Endodermal cell (in vitro differentiated cells): ENCODE data around the gene GRM7. TPM values are rescaled to one million over a fixed set of nuclear protein-coding genes. Genes with fewer than 3 reads are reported as not detected.
A peak's percentile ranks its signal among the peaks of the same experiment; 100 is the strongest.
"Not testable (repeated sequence)": the region's sequence is repeated elsewhere in the genome, so short reads cannot be mapped to it uniquely, and the experiment has no call there.

Experiments used
- DNase-seq: peaks from one replicate; pipeline ENCODE4 v3.0.0-alpha.2; 2017
- H3K27ac ChIP-seq: 2 replicates; pipeline ENCODE4 v1.5.1; 2013; ENCODE audit warnings: mild to moderate bottlenecking, low read depth, low read length, moderate library complexity
- H3K27me3 ChIP-seq: 2 replicates; pipeline ENCODE4 v1.6.1; 2013; ENCODE audit warnings: mild to moderate bottlenecking, low read length, moderate library complexity; ENCODE audit not compliant: insufficient read depth, control insufficient read depth, poor library complexity, severe bottlenecking
- H3K36me3 ChIP-seq: 2 replicates; pipeline ENCODE4 v1.7.0; 2013; ENCODE audit warnings: mild to moderate bottlenecking, low read length, moderate library complexity; ENCODE audit not compliant: control insufficient read depth, insufficient read depth
- H3K4me1 ChIP-seq: one replicate; pipeline ENCODE4 v1.7.0; 2013; ENCODE audit warnings: low read length; ENCODE audit not compliant: control insufficient read depth, insufficient read depth
- H3K4me3 ChIP-seq: 2 replicates; pipeline ENCODE4 v1.5.1; 2013; ENCODE audit warnings: mild to moderate bottlenecking, low read length, moderate library complexity
- H3K9ac ChIP-seq: 2 replicates; pipeline ENCODE4 v1.6.1; 2013; ENCODE audit warnings: mild to moderate bottlenecking, low read length, moderate library complexity; ENCODE audit not compliant: poor library complexity, severe bottlenecking; ENCODE audit errors: extremely low read depth
- H3K9me3 ChIP-seq: 2 replicates; pipeline ENCODE4 v1.6.1; 2013; ENCODE audit warnings: mild to moderate bottlenecking, low read length, moderate library complexity; ENCODE audit not compliant: control insufficient read depth
- H3K27ac Mint-ChIP-seq: 2 replicates; pipeline ENCODE4 v1.8.0; 2020; ENCODE audit warnings: mixed read lengths
- H3K27me3 Mint-ChIP-seq: 2 replicates; pipeline ENCODE4 v1.8.0; 2021; ENCODE audit warnings: mild to moderate bottlenecking, mixed read lengths; ENCODE audit not compliant: insufficient read depth
- H3K36me3 Mint-ChIP-seq: 2 replicates; pipeline ENCODE4 v1.8.0; 2020; ENCODE audit warnings: low read depth, mixed read lengths
- H3K4me1 Mint-ChIP-seq: 2 replicates; pipeline ENCODE4 v1.8.0; 2020; ENCODE audit warnings: mixed read lengths
- H3K4me3 Mint-ChIP-seq: 2 replicates; pipeline ENCODE4 v1.8.0; 2020; ENCODE audit warnings: mild to moderate bottlenecking, moderate library complexity, mixed read lengths
- H3K9me3 Mint-ChIP-seq: 2 replicates; pipeline ENCODE4 v1.8.0; 2020; ENCODE audit warnings: mild to moderate bottlenecking, mixed read lengths
- CTCF ChIP-seq: fragments of 200-600 bp; sonication (generic); conservative IDR thresholded peaks from 2 replicates; pipeline ENCODE4 v1.5.0; 2021; ENCODE audit warnings: antibody characterized with exemption, mild to moderate bottlenecking
- WGBS, 2 experiments: methylation state at CpG; one replicate each; pipeline versions ENCODE4 v1.1.5 to v1.1.7; 2013; ENCODE audit warnings: missing lambda C conversion rate in 2 of 2, mixed read lengths in 1 of 2; ENCODE audit not compliant: insufficient coverage in 1 of 2, insufficient read length in 1 of 2; 5-methylcytosine and 5-hydroxymethylcytosine counted together
- total RNA-seq, 2 donors: library from RNA; stranded (reverse); fragmentation: NEBNext Ultra II Directional in 1 of 2; extraction: Animal tissue kit (Norgen Biotek cat#: 25700) in 1 of 2; gene quantifications; 2 replicates in 1 of 2; 3 replicates in 1 of 2; pipeline ENCODE4 v1.2.1, GENCODE V29; 2021

The GRM7 gene
- total RNA-seq, 2 donors from 2014 or later = 0.11 to 0.73 TPM

GRCh38 chr3:6929918-6930317 is 69.0 kb downstream of the GRM7 start:
- H3K4me3 ChIP-seq = no peak overlapping the region
- no peak for TF ChIP-seq CTCF
- Mint-ChIP-seq H3K27me3 (no peaks in the 10 kb centered on the region), H3K4me1 (peaks cover 2% of the 10 kb centered on the region), H3K27ac (no peak overlapping the region), H3K9me3 (no peaks in the 10 kb centered on the region), H3K4me3 (no peak overlapping the region), H3K36me3 (no peaks in the 10 kb centered on the region)
- H3K4me1 ChIP-seq = no peaks in the 10 kb centered on the region
- peaks cover 5% of the 10 kb centered on the region for H3K27me3 ChIP-seq
- no peak overlapping the region for H3K27ac ChIP-seq
- no peaks in the 10 kb centered on the region for H3K9me3 ChIP-seq
- no peak overlapping the region for H3K9ac ChIP-seq
- H3K36me3 ChIP-seq = no peaks in the 10 kb centered on the region
- WGBS, 2 experiments = 79% methylated on average over 2 of the region's 2 CpGs; no CpG with 5 or more reads in 1 of the 2 experiments
- DNase-seq = no peak

- not testable (repeated sequence) for H3K36me3 Mint-ChIP-seq, DNase-seq, H3K9ac ChIP-seq, H3K4me1 Mint-ChIP-seq, H3K27ac Mint-ChIP-seq, H3K27me3 Mint-ChIP-seq, H3K27me3 ChIP-seq, H3K4me1 ChIP-seq, H3K4me3 ChIP-seq, H3K36me3 ChIP-seq, H3K9me3 ChIP-seq, H3K9me3 Mint-ChIP-seq, H3K27ac ChIP-seq, H3K4me3 Mint-ChIP-seq
- peak; percentile 59 for TF ChIP-seq CTCF
- WGBS, 2 experiments = 91% methylated on average over 2 of the region's 2 CpGs; no CpG with 5 or more reads in 1 of the 2 experiments
Measured at GRCh38 chr3:6935418-6935817, 74.5 kb downstream of the GRM7 start.

- Mint-ChIP-seq H3K4me1 (no peaks in the 10 kb centered on the region), H3K4me3 (no peak overlapping the region), H3K27me3 (no peaks in the 10 kb centered on the region), H3K9me3 (peaks cover 5% of the 10 kb centered on the region), H3K36me3 (no peaks in the 10 kb centered on the region), H3K27ac (no peak overlapping the region)
- H3K9ac ChIP-seq = no peak overlapping the region
- no peak for DNase-seq
- H3K9me3 ChIP-seq = no peaks in the 10 kb centered on the region
- H3K4me3 ChIP-seq = no peak overlapping the region
- 86 to 93% methylated on average over 1 to 2 of the region's 2 CpGs for whole genome bisulfite sequencing, 2 experiments
- H3K27ac ChIP-seq = no peak overlapping the region
- no peaks in the 10 kb centered on the region for H3K4me1 ChIP-seq
- no peak for TF ChIP-seq CTCF
- no peaks in the 10 kb centered on the region for H3K36me3 ChIP-seq
- no peaks in the 10 kb centered on the region for H3K27me3 ChIP-seq
Measured at GRCh38 chr3:6935970-6936369, 75.1 kb downstream of the GRM7 start.
